LNCAP (cell line): Measurements from ENCODE around the gene CRYM.

Experiments used
- TF ChIP-seq, protein P1 (sequence below): fragments of 450-650 bp; IDR thresholded peaks from 2 replicates; pipeline ENCODE4 v1.5.1; 2017; ENCODE audit warnings: mild to moderate bottlenecking

The CRYM gene

DNA sequence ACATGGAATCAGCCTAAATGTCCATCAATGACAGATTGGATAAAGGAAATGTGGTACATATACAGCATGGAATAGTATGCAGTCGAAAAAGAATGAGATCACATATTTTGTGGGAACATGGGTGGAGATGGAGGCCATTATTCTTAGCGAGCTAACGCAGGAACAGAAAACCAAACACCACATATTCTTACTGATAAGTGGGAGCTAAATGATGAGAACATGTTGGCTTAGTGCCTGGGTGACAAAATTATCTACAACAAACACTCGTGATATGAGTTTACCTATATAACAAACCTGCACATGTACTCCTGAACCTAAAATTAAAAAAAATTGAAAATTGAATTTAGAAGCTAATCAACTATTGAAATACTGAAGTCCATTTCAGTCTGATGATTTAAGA is 38.4 kb downstream of the CRYM start:
- TF ChIP-seq, protein P1, sequence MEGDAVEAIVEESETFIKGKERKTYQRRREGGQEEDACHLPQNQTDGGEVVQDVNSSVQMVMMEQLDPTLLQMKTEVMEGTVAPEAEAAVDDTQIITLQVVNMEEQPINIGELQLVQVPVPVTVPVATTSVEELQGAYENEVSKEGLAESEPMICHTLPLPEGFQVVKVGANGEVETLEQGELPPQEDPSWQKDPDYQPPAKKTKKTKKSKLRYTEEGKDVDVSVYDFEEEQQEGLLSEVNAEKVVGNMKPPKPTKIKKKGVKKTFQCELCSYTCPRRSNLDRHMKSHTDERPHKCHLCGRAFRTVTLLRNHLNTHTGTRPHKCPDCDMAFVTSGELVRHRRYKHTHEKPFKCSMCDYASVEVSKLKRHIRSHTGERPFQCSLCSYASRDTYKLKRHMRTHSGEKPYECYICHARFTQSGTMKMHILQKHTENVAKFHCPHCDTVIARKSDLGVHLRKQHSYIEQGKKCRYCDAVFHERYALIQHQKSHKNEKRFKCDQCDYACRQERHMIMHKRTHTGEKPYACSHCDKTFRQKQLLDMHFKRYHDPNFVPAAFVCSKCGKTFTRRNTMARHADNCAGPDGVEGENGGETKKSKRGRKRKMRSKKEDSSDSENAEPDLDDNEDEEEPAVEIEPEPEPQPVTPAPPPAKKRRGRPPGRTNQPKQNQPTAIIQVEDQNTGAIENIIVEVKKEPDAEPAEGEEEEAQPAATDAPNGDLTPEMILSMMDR: no peak

DNA sequence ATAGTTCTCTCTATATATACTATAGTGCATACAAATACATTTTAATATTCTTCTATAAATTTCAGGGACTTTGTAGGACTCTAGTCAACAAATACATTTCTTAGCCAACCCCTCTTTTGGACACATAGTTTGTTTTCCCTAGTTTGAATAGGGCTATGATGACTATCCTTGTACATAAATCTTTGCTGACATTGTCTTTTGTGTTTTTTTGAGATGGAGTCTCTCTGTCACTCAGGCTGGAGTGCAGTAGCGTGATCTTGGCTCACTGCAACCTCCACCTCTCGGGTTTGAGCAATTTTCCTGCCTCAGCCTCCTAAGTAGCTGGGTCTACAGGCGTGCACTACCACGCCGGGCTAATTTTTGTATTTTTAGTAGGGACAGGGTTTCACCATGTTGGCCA is 41.3 kb downstream of the CRYM start:
- TF ChIP-seq, protein P1: no peak

DNA sequence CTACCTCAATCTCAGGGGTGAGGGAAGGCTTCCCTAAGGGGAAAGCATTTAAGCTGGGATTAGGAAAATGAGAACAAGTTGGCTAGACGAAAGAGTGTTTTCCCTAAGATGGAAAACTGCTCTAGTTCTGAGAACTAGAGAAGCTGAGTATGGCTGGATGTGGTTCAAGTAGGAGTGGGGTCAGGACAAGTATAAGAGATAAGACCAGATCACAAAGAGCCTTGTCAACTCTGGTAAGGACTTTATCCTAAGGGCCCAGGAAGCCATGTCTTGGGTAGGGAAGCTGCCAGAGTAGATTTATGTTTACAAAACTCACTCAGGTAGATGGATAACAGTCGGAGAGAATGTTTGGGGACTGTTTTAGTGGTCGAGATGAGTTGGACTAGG is 42.9 kb downstream of the CRYM start:
- TF ChIP-seq, protein P1: no peak

DNA sequence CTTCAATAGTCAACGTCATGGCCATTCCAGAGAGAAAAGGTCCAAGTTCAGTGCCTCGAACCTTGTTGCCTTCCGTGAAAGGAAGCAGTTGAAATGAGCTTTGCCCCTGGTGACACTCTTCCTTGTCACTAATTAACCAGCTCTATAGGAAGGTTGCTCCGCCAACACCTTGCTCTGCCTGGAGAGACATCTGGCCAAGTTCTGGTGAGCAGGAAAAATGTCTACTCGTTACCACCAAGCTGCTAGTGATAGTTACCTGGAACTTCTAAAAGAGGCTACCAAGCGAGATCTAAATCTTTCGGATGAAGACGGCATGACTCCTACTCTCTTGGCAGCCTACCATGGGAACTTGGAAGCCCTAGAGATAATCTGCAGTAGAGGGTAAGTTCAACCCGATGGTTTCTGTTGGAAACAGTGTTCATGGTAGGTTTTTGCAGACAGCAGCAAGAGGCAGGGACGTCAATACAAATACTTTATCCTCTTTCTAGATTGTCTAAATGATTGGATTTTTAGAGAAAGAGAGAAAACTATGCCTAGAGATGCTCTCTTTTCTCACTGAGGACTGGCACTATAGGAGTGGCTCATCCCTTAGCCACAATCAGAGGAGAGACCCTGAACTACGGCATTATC is 44.5 kb downstream of the CRYM start, which contains the start of gene ANKS4B:
ANKS4B (plus strand) TSS at position 179 of the 630 bp plus-strand sequence; CDS start at position 218, 39 bp downstream.
- TF ChIP-seq, protein P1: no peak

DNA sequence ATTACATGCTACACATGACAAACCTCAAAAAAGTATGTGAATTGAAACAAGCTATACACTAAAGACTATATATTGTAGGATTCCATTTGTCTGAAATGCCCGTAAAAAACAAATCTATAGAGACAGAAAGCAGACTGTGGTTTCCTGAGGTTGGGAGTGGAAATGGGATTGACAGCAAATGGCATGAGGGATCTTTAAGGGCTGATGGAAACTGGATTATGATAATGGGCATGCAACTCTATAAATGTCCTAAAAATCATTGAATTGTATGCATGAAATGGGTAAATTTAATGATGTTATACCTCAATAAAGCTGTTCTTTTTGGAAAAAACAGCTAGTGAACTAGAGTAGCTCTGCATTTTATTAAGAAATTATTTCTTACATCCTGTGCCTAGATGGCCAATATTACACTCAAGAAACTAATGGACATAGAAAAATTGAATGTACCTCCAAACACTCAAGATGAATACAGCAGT is 45.0 kb downstream of the CRYM start:
- TF ChIP-seq, protein P1: no peak

DNA sequence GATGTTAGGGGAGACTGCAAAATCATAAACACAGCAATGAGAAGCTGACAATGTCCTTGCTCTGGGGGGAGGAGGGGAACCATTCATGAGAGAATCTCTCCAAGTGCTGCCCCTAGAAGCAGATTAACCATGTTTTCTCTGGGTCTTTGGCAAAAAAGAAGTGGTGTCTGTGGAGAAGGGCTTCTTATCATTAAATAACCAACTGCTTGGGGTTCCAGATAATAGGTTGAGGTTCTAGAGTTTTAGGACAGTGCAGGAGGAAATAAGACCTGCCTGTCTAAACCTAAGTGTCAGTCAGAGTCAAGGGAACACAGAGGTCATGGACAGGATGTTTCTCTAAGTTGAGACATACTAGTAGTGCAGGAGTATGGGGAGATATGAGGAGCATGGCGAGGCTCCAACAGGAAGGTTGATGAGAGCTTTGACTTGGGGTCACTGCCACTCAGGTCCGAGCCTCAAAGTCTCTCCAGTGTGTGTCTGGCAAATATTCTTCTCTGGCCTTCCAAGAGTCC is 49.7 kb downstream of the CRYM start:
- TF ChIP-seq, protein P1: no peak

DNA sequence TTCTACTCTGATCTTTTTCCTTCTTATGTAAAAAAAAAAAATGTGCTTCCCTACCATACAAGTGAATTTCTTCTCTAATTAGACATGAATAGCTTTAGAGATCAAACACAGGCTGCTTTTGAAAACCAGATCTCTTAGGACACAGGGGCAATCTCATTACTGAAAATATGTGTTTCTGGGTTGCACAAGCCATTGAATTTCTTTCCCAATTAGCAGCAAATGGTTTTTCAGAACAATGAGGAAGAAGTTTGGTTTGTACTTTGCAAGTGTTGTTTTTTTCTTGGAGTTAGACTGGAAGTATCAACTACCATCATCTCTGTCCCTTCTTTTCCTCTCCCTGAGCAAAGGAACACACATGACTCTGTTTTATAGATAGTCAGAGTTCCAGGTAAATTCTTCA is 50.2 kb downstream of the CRYM start:
- TF ChIP-seq, protein P1: no peak
